Breast epithelium (tissue), 4 donors: ENCODE results near the gene DONSON. TPM values are rescaled to one million over a fixed set of nuclear protein-coding genes. Genes with fewer than 3 reads are reported as not detected.

Experiments used
- DNase-seq, 2 donors: peaks; one replicate each; pipeline ENCODE4 v3.0.0-alpha.2; 2019; ENCODE audit warnings: low spot score in 2 of 2
- H3K27ac ChIP-seq, 2 donors: fragments of 200-600 bp; sonication (generic) in 1 of 2; one replicate each; pipeline ENCODE4 v1.5.1; 2016 to 2019; ENCODE audit warnings: mild to moderate bottlenecking in 1 of 2
- H3K27me3 ChIP-seq, 2 donors: fragments of 200-600 bp; sonication (generic) in 1 of 2; one replicate each; pipeline versions ENCODE4 v1.5.1 to v1.6.0; 2017 to 2019; ENCODE audit warnings: control low read depth in 1 of 2, mild to moderate bottlenecking in 1 of 2
- H3K36me3 ChIP-seq: fragments of 200-600 bp; one replicate; pipeline ENCODE4 v1.5.1; 2019
- H3K4me1 ChIP-seq, 2 donors: fragments of 200-600 bp; sonication (generic); one replicate each; pipeline ENCODE4 v1.5.1; 2016 to 2019; ENCODE audit warnings: control low read depth in 1 of 2
- H3K4me3 ChIP-seq, 3 donors: fragments of 200-600 bp; sonication (generic); 1 replicate in 2 of 3; 2 replicates in 1 of 3; pipeline ENCODE4 v1.5.1; 2016 to 2019; ENCODE audit warnings: mild to moderate bottlenecking in 3 of 3, moderate library complexity in 2 of 3
- H3K9me3 ChIP-seq, 2 donors: fragments of 200-600 bp; sonication (generic) in 1 of 2; one replicate each; pipeline ENCODE4 v1.5.1; 2016 to 2019; ENCODE audit warnings: control low read depth in 1 of 2
- POLR2A ChIP-seq: fragments of 450-650 bp; IDR thresholded peaks from one replicate; pipeline ENCODE4 v1.6.1; 2016; ENCODE audit warnings: antibody characterized with exemption, mild to moderate bottlenecking, moderate library complexity
- POLR2AphosphoS5 ChIP-seq, 3 donors: sonication (generic); formaldehyde crosslinking; IDR thresholded peaks; one replicate each; pipeline ENCODE4 v1.6.1; 2017; ENCODE audit warnings: antibody characterized with exemption in 3 of 3
- intact Hi-C: fragments of 100-400 bp; cut with DNase I; formaldehyde crosslinking; loops from one replicate; pipeline ENCODE4 v1.15.1; 2023; ENCODE audit warnings: low total_unique reads
- total RNA-seq, 3 donors: library from RNA; depleted of rRNA; stranded (reverse); fragments of >200 nt; gene quantifications; one replicate each; pipeline ENCODE4 v1.1.0, GENCODE V29; 2016
- TF ChIP-seq, protein P1 (sequence below), 3 donors: fragments of 450-650 bp; IDR thresholded peaks; one replicate each; pipeline ENCODE4 v1.5.1; 2016 to 2017; ENCODE audit warnings: antibody characterized with exemption in 3 of 3, mild to moderate bottlenecking in 3 of 3, moderate library complexity in 3 of 3

Gene DONSON
- total RNA-seq, 3 donors from 2014 or later: 6.6 to 10.1 (median 9.2) TPM

DNA sequence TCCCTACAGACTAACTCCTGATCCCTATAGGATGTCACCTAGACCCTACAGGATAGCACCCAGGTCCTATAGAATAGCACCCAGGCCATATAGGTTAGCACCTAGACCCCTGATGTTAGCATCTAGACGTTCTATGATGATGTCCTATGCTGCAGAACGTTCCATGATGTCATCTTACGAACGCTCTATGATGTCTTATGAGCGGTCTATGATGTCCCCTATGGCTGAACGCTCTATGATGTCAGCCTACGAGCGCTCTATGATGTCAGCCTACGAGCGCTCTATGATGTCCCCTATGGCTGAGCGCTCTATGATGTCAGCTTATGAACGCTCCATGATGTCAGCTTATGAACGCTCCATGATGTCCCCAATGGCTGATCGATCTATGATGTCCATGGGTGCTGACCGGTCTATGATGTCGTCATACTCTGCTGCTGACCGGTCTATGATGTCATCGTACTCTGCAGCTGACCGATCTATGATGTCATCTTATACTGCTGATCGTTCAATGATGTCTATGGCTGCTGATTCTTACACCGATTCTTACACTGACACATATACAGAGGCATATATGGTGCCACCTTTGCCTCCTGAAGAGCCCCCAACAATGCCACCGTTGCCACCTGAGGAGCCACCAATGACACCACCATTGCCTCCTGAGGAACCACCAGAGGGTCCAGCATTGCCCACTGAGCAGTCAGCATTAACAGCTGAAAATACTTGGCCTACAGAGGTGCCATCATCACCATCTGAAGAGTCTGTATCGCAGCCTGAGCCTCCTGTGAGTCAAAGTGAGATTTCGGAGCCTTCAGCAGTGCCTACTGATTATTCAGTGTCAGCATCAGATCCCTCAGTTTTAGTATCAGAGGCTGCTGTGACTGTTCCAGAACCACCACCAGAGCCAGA, 36.1 kb downstream of the DONSON start:
- H3K27me3 ChIP-seq: no peaks in the 10 kb centered on the region

DNA sequence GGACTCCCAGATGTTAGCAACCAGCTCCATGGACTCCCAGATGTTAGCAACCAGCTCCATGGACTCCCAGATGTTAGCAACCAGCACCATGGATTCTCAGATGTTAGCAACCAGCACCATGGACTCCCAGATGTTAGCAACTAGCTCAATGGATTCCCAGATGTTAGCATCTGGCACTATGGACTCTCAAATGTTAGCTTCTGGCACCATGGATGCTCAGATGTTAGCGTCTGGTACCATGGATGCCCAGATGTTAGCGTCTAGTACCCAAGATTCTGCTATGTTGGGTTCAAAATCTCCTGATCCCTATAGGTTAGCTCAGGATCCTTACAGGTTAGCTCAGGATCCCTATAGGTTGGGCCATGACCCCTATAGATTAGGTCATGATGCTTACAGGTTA, 36.8 kb downstream of the DONSON start:
- H3K36me3 ChIP-seq: peaks cover 24% of the 10 kb centered on the region

More for the DNA sequence above, 36.1 kb downstream of the DONSON start:
- H3K27ac ChIP-seq: no peak overlapping the region
- TF ChIP-seq POLR2AphosphoS5 (IDR thresholded peaks at IDR 0.05): no peak
- TF ChIP-seq, protein P1, sequence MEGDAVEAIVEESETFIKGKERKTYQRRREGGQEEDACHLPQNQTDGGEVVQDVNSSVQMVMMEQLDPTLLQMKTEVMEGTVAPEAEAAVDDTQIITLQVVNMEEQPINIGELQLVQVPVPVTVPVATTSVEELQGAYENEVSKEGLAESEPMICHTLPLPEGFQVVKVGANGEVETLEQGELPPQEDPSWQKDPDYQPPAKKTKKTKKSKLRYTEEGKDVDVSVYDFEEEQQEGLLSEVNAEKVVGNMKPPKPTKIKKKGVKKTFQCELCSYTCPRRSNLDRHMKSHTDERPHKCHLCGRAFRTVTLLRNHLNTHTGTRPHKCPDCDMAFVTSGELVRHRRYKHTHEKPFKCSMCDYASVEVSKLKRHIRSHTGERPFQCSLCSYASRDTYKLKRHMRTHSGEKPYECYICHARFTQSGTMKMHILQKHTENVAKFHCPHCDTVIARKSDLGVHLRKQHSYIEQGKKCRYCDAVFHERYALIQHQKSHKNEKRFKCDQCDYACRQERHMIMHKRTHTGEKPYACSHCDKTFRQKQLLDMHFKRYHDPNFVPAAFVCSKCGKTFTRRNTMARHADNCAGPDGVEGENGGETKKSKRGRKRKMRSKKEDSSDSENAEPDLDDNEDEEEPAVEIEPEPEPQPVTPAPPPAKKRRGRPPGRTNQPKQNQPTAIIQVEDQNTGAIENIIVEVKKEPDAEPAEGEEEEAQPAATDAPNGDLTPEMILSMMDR (IDR thresholded peaks at IDR 0.05): no peak
- no peak for TF ChIP-seq POLR2A
- DNase-seq: no peak
- intact Hi-C loops: loop anchor here (5.0 kb wide), 1 partner anchor 465 kb away; no protein-coding TSS in a partner anchor
- no peak overlapping the region for H3K4me3 ChIP-seq
- H3K36me3 ChIP-seq: peaks cover 24% of the 10 kb centered on the region
- H3K4me1 ChIP-seq: peaks cover 0 to 8% of the 10 kb centered on the region in 2 donors
- H3K9me3 ChIP-seq: no peaks in the 10 kb centered on the region

DNA sequence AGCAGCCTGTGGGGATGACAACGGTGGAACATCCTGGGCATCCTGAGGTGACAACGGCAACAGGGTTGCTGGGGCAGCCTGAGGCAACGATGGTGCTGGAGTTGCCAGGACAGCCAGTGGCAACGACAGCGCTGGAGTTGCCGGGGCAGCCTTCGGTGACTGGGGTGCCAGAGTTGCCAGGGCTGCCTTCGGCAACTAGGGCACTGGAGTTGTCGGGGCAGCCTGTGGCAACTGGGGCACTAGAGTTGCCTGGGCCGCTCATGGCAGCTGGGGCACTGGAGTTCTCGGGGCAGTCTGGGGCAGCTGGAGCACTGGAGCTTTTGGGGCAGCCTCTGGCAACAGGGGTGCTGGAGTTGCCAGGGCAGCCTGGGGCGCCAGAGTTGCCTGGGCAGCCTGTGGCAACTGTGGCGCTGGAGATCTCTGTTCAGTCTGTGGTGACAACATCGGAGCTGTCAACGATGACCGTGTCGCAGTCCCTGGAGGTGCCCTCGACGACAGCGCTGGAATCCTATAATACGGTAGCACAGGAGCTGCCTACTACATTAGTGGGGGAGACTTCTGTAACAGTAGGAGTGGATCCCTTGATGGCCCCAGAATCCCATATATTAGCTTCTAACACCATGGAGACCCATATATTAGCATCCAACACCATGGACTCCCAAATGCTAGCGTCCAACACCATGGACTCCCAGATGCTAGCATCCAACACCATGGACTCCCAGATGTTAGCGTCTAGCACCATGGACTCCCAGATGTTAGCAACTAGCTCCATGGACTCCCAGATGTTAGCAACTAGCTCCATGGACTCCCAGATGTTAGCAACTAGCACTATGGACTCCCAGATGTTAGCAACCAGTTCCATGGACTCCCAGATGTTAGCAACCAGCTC, 37.5 kb downstream of the DONSON start:
- TF ChIP-seq POLR2A: no peak
- Histone ChIP-seq H3K27ac (no peak overlapping the region), H3K9me3 (no peaks in the 10 kb centered on the region), H3K27me3 (no peaks in the 10 kb centered on the region), H3K4me1 (peaks cover 0 to 5% of the 10 kb centered on the region in 2 donors), H3K4me3 (no peak overlapping the region), H3K36me3 (peaks cover 24% of the 10 kb centered on the region)
- DNase-seq: no peak
- intact Hi-C loops: loop anchor here (5.0 kb wide), 1 partner anchor 466 kb away; no protein-coding TSS in a partner anchor

More for the DNA sequence above, 36.8 kb downstream of the DONSON start:
- Histone ChIP-seq H3K4me1 (peaks cover 0 to 8% of the 10 kb centered on the region in 2 donors), H3K27me3 (no peaks in the 10 kb centered on the region), H3K27ac (no peak overlapping the region), H3K4me3 (no peak overlapping the region), H3K9me3 (no peaks in the 10 kb centered on the region)
- intact Hi-C loops: loop anchor here (5.0 kb wide), 1 partner anchor 466 kb away; no protein-coding TSS in a partner anchor
- no peak for DNase-seq
- TF ChIP-seq POLR2AphosphoS5 (IDR thresholded peaks at IDR 0.05) (no peak), POLR2A (no peak)
- TF ChIP-seq, protein P1 (IDR thresholded peaks at IDR 0.05): no peak

- Histone ChIP-seq H3K27me3 (no peaks in the 10 kb centered on the region), H3K4me1 (no peaks in the 10 kb centered on the region), H3K36me3 (peaks cover 24% of the 10 kb centered on the region), H3K27ac (no peak overlapping the region), H3K9me3 (no peaks in the 10 kb centered on the region), H3K4me3 (no peak overlapping the region)
- intact Hi-C loops: loop anchor here (5.0 kb wide), 1 partner anchor 467 kb away; no protein-coding TSS in a partner anchor
- no peak for TF ChIP-seq POLR2A
- TF ChIP-seq, protein P1 (IDR thresholded peaks at IDR 0.05): no peak
- no peak for TF ChIP-seq POLR2AphosphoS5 (IDR thresholded peaks at IDR 0.05)
- no peak for DNase-seq
These were observed 38.4 kb downstream of the DONSON start for GRCh38 chr21:33549848-33550771.
